ENCODE data around the gene OR51B2.

- no peak for TF ChIP-seq CEBPB (IDR thresholded peaks at IDR 0.05; ENCODE audit: low read depth)
- TF ChIP-seq, protein P1, sequence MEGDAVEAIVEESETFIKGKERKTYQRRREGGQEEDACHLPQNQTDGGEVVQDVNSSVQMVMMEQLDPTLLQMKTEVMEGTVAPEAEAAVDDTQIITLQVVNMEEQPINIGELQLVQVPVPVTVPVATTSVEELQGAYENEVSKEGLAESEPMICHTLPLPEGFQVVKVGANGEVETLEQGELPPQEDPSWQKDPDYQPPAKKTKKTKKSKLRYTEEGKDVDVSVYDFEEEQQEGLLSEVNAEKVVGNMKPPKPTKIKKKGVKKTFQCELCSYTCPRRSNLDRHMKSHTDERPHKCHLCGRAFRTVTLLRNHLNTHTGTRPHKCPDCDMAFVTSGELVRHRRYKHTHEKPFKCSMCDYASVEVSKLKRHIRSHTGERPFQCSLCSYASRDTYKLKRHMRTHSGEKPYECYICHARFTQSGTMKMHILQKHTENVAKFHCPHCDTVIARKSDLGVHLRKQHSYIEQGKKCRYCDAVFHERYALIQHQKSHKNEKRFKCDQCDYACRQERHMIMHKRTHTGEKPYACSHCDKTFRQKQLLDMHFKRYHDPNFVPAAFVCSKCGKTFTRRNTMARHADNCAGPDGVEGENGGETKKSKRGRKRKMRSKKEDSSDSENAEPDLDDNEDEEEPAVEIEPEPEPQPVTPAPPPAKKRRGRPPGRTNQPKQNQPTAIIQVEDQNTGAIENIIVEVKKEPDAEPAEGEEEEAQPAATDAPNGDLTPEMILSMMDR (IDR thresholded peaks at IDR 0.05 in 2 of 3, conservative IDR thresholded peaks at IDR 0.05 in 1 of 3; ENCODE audit: borderline replicate concordance in 1 of 3, insufficient read depth in 1 of 3, low read depth in 2 of 3, low read length in 2 of 3), result no peak
- no peak for TF ChIP-seq POLR2A (IDR thresholded peaks at IDR 0.05; ENCODE audit: borderline replicate concordance, extremely low read depth, insufficient read depth, insufficient read length)
- TF ChIP-seq EZH2 (IDR thresholded peaks at IDR 0.05), result no peak
- TF ChIP-seq ELF1 (IDR thresholded peaks at IDR 0.05; ENCODE audit: borderline replicate concordance, low read depth), result no peak
- TF ChIP-seq TCF7L2 (IDR thresholded peaks at IDR 0.05; ENCODE audit: borderline replicate concordance, extremely low read depth, insufficient read depth, insufficient read length), result no peak
- 0 out of 2 replicates have a peak, but pooled peaks have one; percentile 9 for TF ChIP-seq POLR2AphosphoS5 (IDR thresholded peaks at IDR 0.05; ENCODE audit: low read depth, low read length)
- TF ChIP-seq RAD21 (IDR thresholded peaks at IDR 0.05; ENCODE audit: low read depth), result no peak
- no peak for TF ChIP-seq MAX (IDR thresholded peaks at IDR 0.05)
- TF ChIP-seq EZH2phosphoT487 (IDR thresholded peaks at IDR 0.05; ENCODE audit: borderline replicate concordance), result no peak
Measured at GRCh38 chr11:5288108-5288905, 35.8 kb downstream of the OR51B2 start.

All from HCT116 (cell line).